Activated naive CD4-positive, alpha-beta T cell treated with anti-CD3 and anti-CD28 coated beads, Interleukin-2, amount 50 U/mL, for 24 hours (primary cell): ENCODE results near the gene EVX1.

ENCODE experiments used
- H3K27ac Mint-ChIP-seq: one replicate; pipeline ENCODE4 v1.8.0; 2021; ENCODE audit warnings: mild to moderate bottlenecking, mixed read lengths
- H3K27me3 Mint-ChIP-seq: one replicate; pipeline ENCODE4 v1.8.0; 2021; ENCODE audit warnings: mixed read lengths
- H3K36me3 Mint-ChIP-seq: one replicate; pipeline ENCODE4 v1.8.0; 2021; ENCODE audit warnings: mixed read lengths
- H3K4me1 Mint-ChIP-seq: one replicate; pipeline ENCODE4 v1.8.0; 2021; ENCODE audit warnings: mixed read lengths
- H3K4me3 Mint-ChIP-seq: one replicate; pipeline ENCODE4 v1.8.0; 2021; ENCODE audit warnings: mild to moderate bottlenecking, mixed read lengths
- H3K9me3 Mint-ChIP-seq: one replicate; pipeline ENCODE4 v1.8.0; 2021; ENCODE audit warnings: mixed read lengths

The EVX1 gene

GRCh38 chr7:27242555-27243339 is at the start of gene EVX1:
Gene EVX1, plus strand, starts transcription at chr7:27242802. Its CDS starts 229 bp downstream, at chr7:27243031.
- peak within 1 kb of the TSS; percentile 30 for H3K27ac Mint-ChIP-seq
- peaks cover 30% of the 10 kb centered on the region for H3K4me1 Mint-ChIP-seq
- peaks cover 59% of the 10 kb centered on the region for H3K27me3 Mint-ChIP-seq
- H3K9me3 Mint-ChIP-seq: no peaks in the 10 kb centered on the region
- H3K4me3 Mint-ChIP-seq: peak within 1 kb of the TSS; percentile 28
- no peaks in the 10 kb centered on the region for H3K36me3 Mint-ChIP-seq

GRCh38 chr7:27193335-27194001 is 49.1 kb upstream of the EVX1 start:
- H3K4me1 Mint-ChIP-seq: peaks cover 39% of the 10 kb centered on the region
- H3K9me3 Mint-ChIP-seq: no peaks in the 10 kb centered on the region
- H3K4me3 Mint-ChIP-seq: peak overlapping the region; percentile 44
- peaks cover 72% of the 10 kb centered on the region for H3K27me3 Mint-ChIP-seq
- H3K27ac Mint-ChIP-seq: no peak overlapping the region
- no peaks in the 10 kb centered on the region for H3K36me3 Mint-ChIP-seq

- peak overlapping the region; percentile 44 for H3K4me3 Mint-ChIP-seq
- H3K9me3 Mint-ChIP-seq: no peaks in the 10 kb centered on the region
- H3K27me3 Mint-ChIP-seq: peaks cover 71% of the 10 kb centered on the region
- no peak overlapping the region for H3K27ac Mint-ChIP-seq
- peaks cover 39% of the 10 kb centered on the region for H3K4me1 Mint-ChIP-seq
- no peaks in the 10 kb centered on the region for H3K36me3 Mint-ChIP-seq
Measured at GRCh38 chr7:27194002-27194352, 48.6 kb upstream of the EVX1 start.

GRCh38 chr7:27194686-27195379 is 47.8 kb upstream of the EVX1 start:
- Mint-ChIP-seq H3K27ac (no peak overlapping the region), H3K36me3 (no peaks in the 10 kb centered on the region), H3K4me3 (no peak overlapping the region), H3K9me3 (no peaks in the 10 kb centered on the region), H3K27me3 (peaks cover 65% of the 10 kb centered on the region), H3K4me1 (peaks cover 35% of the 10 kb centered on the region)

DNA sequence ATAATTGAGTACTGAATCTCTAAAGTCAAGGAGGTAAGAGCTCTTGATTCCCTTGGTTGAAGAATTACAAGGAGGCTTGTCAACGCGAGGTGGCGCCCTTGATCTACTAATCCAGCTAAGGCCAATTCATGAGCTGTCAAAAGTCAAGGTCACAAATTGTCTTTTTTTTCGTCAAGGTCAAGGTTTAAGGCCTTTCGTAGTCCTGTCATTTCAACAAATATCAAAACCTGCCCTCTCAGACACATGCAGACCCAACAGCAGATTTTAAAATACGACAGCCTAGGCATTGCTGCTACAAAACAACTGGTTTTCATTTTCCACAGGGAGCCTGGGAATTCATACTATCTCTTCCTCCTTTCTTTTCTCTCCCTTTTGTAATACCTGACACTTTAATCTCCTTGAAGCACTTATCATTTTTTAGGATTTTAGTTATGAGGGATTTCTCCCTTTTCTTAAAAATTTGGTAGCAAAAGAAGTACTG is 46.3 kb upstream of the EVX1 start:
- Mint-ChIP-seq H3K27me3 (peaks cover 61% of the 10 kb centered on the region), H3K9me3 (no peaks in the 10 kb centered on the region), H3K4me1 (peaks cover 37% of the 10 kb centered on the region)

DNA sequence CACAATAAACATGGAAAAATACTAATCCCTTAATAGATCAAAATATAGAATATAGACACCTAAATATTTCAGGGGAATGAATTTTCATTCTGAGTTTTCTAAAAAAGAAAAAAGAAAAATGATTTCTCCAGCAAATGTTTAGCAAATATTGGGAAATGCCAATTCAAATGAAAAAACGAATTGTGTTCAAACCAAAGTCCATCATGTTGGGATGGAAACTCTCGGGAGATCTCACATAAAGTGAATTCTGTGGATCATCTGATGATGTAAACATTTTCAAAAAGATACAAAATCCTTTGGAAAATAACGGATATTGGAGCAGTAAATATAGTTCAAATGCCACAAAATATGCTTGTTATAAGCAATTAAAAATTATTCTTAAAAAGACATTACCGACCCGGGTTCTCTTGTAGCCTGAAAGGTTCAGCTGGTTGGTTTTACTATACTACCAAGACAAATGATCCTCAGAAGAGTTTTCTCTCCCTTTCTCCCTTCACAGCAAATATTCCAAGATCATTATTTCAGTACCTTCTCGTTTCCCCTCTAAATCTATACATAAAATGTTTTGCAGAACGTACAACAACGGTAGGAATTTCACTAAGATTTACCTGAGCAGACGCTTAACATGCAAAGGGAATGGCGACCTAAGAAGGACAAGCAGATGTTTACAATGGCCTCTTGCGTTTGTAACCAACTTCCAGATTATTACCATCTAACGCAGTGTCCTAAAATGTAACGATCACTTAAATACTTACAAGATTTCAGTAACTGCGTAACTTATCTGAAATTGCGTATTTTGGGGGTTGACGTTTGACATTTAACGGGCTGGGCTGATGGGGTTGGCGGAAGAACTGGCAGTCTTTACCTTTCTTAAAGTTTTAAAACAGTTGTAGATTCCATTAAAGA is 45.2 kb upstream of the EVX1 start:
- H3K36me3 Mint-ChIP-seq: no peaks in the 10 kb centered on the region
- no peak overlapping the region for H3K4me3 Mint-ChIP-seq
- peaks cover 40% of the 10 kb centered on the region for H3K4me1 Mint-ChIP-seq
- H3K27me3 Mint-ChIP-seq: peaks cover 67% of the 10 kb centered on the region
- no peak overlapping the region for H3K27ac Mint-ChIP-seq
- no peaks in the 10 kb centered on the region for H3K9me3 Mint-ChIP-seq

More for the DNA sequence above, 46.3 kb upstream of the EVX1 start:
- peak overlapping the region; percentile 17 for H3K27ac Mint-ChIP-seq
- no peak overlapping the region for H3K4me3 Mint-ChIP-seq
- H3K36me3 Mint-ChIP-seq: no peaks in the 10 kb centered on the region

- no peaks in the 10 kb centered on the region for H3K9me3 Mint-ChIP-seq
- peaks cover 70% of the 10 kb centered on the region for H3K27me3 Mint-ChIP-seq
- H3K36me3 Mint-ChIP-seq: no peaks in the 10 kb centered on the region
- peak overlapping the region; percentile 4 for H3K27ac Mint-ChIP-seq
- H3K4me1 Mint-ChIP-seq: peaks cover 38% of the 10 kb centered on the region
- peak overlapping the region; percentile 42 for H3K4me3 Mint-ChIP-seq
Measured at GRCh38 chr7:27198138-27198841, 44.3 kb upstream of the EVX1 start.

DNA sequence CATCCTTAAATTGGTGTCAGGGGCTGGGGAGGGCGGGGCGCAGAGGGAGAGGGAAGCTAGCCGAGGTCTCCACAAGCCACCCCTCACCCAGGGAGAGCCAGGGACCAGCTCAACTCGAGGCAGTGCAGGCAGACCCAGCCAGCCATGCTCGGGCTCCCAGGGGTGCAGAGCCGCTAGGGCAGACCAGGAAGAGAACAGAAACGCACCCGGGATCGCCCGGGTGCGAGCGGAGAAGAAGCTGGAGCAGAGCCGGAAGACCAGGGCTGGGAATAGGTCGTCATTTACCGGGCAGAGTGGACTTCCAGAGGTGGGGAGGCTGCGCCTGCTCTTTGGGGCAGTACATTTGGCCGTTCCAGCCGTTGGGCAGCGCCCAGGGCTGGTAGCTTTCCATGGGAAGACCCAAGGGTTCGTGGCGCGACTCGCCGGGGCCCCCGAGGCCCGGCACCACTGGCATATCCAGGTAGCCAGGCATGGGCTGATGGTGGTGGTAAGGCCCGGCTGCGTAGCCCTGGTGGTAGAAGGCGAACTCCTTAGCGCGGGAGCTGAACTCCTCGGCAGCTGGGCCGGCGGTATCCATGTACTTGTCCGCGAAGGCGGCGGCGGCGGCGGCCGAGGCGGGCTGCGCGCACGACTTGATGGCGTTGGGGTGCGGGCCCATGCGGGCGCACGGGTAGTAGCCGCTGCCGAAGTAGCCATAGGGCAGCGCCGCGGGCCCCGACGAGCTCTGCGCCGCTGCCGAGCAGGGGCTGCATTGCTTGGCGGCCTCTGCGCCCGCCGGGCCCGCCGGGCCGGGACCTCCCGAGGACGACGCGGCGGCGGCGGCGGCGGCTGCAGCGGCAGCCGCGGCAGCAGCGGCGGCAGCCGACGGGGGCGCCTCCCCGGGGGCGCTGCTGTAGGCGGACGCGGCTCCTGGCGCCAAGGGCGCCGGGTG is 43.5 kb upstream of the EVX1 start:
- Mint-ChIP-seq H3K9me3 (no peaks in the 10 kb centered on the region), H3K27me3 (peaks cover 66% of the 10 kb centered on the region), H3K36me3 (no peaks in the 10 kb centered on the region), H3K27ac (no peak overlapping the region), H3K4me1 (peaks cover 33% of the 10 kb centered on the region), H3K4me3 (peak overlapping the region; percentile 77)

GRCh38 chr7:27199849-27200760 is 42.5 kb upstream of the EVX1 start, which contains the start of gene HOXA13:
Gene HOXA13, minus strand, starts transcription at chr7:27200091. Its CDS starts 14 bp downstream, at chr7:27200077.
- Mint-ChIP-seq H3K9me3 (no peaks in the 10 kb centered on the region), H3K4me1 (peaks cover 38% of the 10 kb centered on the region), H3K36me3 (no peaks in the 10 kb centered on the region), H3K27ac (no peak within 1 kb of the TSS), H3K27me3 (peaks cover 64% of the 10 kb centered on the region), H3K4me3 (peak within 1 kb of the TSS; percentile 82)

- Mint-ChIP-seq H3K4me1 (peaks cover 44% of the 10 kb centered on the region), H3K27ac (no peak overlapping the region), H3K9me3 (no peaks in the 10 kb centered on the region), H3K4me3 (peak overlapping the region; percentile 64), H3K27me3 (peaks cover 65% of the 10 kb centered on the region), H3K36me3 (no peaks in the 10 kb centered on the region)
Measured at GRCh38 chr7:27200761-27201579, 41.6 kb upstream of the EVX1 start.

DNA sequence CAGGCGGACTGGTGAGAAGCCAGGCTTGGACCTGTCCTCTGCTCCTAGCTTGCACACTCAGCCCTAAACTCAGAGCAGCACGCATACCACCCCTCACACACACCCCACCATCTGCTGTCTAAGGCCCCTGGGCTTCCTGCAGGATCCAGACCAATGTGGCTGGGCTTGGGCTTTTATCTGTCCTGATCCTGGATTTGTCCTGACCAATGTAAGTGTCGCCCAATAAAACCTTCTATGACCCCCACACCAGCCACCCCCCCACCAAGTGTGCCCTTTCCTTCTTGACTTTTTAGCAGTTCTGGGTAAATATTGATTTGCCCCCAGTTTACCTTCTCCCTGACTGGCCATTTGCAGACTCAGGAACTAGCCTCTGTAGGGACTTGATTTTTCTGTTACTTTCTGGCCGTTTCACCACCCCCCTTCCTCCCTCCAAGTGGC is 41.0 kb upstream of the EVX1 start:
- Mint-ChIP-seq H3K36me3 (no peaks in the 10 kb centered on the region), H3K9me3 (no peaks in the 10 kb centered on the region), H3K27ac (no peak overlapping the region), H3K4me3 (no peak overlapping the region), H3K27me3 (peaks cover 65% of the 10 kb centered on the region), H3K4me1 (peaks cover 46% of the 10 kb centered on the region)
